Stimulated activated CD4-positive, alpha-beta T cell treated with anti-CD3 and anti-CD28 coated beads, Interleukin-4, amount 100 ng/mL, for 24 hours (primary cell): ENCODE results near the gene NRTN.

Experiments used
- DNase-seq: peaks from one replicate; pipeline ENCODE4 v3.0.0-alpha.2; 2020

NRTN gene

GRCh38 chr19:5817218-5817617 is 12.4 kb downstream of the NRTN start:
- DNase-seq, result no peak

- DNase-seq, result no peak
Measured at GRCh38 chr19:5818594-5818993, 13.7 kb downstream of the NRTN start.

GRCh38 chr19:5820785-5821184 is 15.9 kb downstream of the NRTN start:
- no peak for DNase-seq

- no peak for DNase-seq
Measured at GRCh38 chr19:5821521-5822180, 16.8 kb downstream of the NRTN start.

- DNase-seq, result no peak
Measured at GRCh38 chr19:5822181-5822844, 17.4 kb downstream of the NRTN start.

- no peak for DNase-seq
Measured at GRCh38 chr19:5823579-5824281, 18.9 kb downstream of the NRTN start.

GRCh38 chr19:5824751-5825150 is 19.9 kb downstream of the NRTN start:
- DNase-seq, result no peak

- no peak for DNase-seq
Measured at GRCh38 chr19:5825178-5825577, 20.3 kb downstream of the NRTN start.

GRCh38 chr19:5826531-5827341 is 21.9 kb downstream of the NRTN start:
- no peak for DNase-seq

- no peak for DNase-seq
Measured at GRCh38 chr19:5827342-5827890, 22.5 kb downstream of the NRTN start.

GRCh38 chr19:5827891-5828660 is 23.2 kb downstream of the NRTN start:
- peak; percentile 94 for DNase-seq

GRCh38 chr19:5828661-5829566 is 24.0 kb downstream of the NRTN start:
- DNase-seq, result peak; percentile 19

GRCh38 chr19:5829567-5830310 is 24.9 kb downstream of the NRTN start:
- DNase-seq, result no peak

GRCh38 chr19:5831159-5831558 is 26.3 kb downstream of the NRTN start:
- no peak for DNase-seq

GRCh38 chr19:5832061-5832460 is 27.2 kb downstream of the NRTN start:
- no peak for DNase-seq

GRCh38 chr19:5832527-5833216 is 27.8 kb downstream of the NRTN start:
- no peak for DNase-seq

- DNase-seq, result no peak
Measured at GRCh38 chr19:5837761-5838352, 33.0 kb downstream of the NRTN start.

GRCh38 chr19:5838353-5839064 is 33.6 kb downstream of the NRTN start:
- no peak for DNase-seq
